Naive thymus-derived CD4-positive, alpha-beta T cell (primary cell): ENCODE results near the gene NAALADL2. TPM values are rescaled to one million over a fixed set of nuclear protein-coding genes. Genes with fewer than 3 reads are reported as not detected.
"Not testable (repeated sequence)": the region's sequence is repeated elsewhere in the genome, so short reads cannot be mapped to it uniquely, and the experiment has no call there.

Source experiments
- ATAC-seq: fragments of 150-1000 bp; cut with Tn5 transposase; 2 replicates; pipeline ENCODE4 v1.10.0; 2021; ENCODE audit warnings: mild to moderate bottlenecking, moderate library complexity
- CTCF ChIA-PET: fragments of 350-600 bp; sonication (Branson Sonifier 250); formaldehyde crosslinking; loops from one replicate; lab custom pipeline; 2021; ENCODE audit warnings: antibody characterized with exemption; lab: Charles Lee
- POLR2A ChIA-PET: fragments of 350-600 bp; sonication (Branson Sonifier 250); formaldehyde crosslinking; loops from one replicate; lab custom pipeline; 2021; ENCODE audit warnings: antibody characterized with exemption, inconsistent platforms; lab: Charles Lee
- DNase-seq, 9 donors: peaks; one replicate each; pipeline versions ENCODE4 v3.0.0 to v3.0.0-alpha.2; 2020 to 2022; ENCODE audit warnings: mixed read lengths in 1 of 9
- H3K27ac ChIP-seq: one replicate; pipeline ENCODE4 v1.7.0; 2013; ENCODE audit warnings: mild to moderate bottlenecking, low read depth, low read length, moderate library complexity
- H3K27me3 ChIP-seq, 2 donors: one replicate each; pipeline ENCODE4 v1.7.0; 2013; ENCODE audit warnings: low read length in 2 of 2, mild to moderate bottlenecking in 2 of 2, moderate library complexity in 2 of 2; ENCODE audit not compliant: control insufficient read depth in 2 of 2, insufficient read depth in 2 of 2
- H3K36me3 ChIP-seq, 3 experiments: 1 replicate in 2 of 3; 2 replicates in 1 of 3; pipeline ENCODE4 v1.7.0; 2013; ENCODE audit warnings: low read length in 3 of 3, mild to moderate bottlenecking in 3 of 3, moderate library complexity in 1 of 3; ENCODE audit not compliant: insufficient read depth in 3 of 3, control insufficient read depth in 2 of 3
- H3K4me1 ChIP-seq, 2 donors: one replicate each; pipeline ENCODE4 v1.7.0; 2013; ENCODE audit warnings: low read length in 2 of 2, mild to moderate bottlenecking in 2 of 2, moderate library complexity in 1 of 2; ENCODE audit not compliant: control insufficient read depth in 2 of 2, insufficient read depth in 2 of 2
- H3K4me3 ChIP-seq: 2 replicates; pipeline ENCODE4 v1.7.0; 2013; ENCODE audit warnings: mild to moderate bottlenecking, low read length
- H3K9me3 ChIP-seq, 3 experiments: 1 replicate in 2 of 3; 2 replicates in 1 of 3; pipeline ENCODE4 v1.7.0; 2013; ENCODE audit warnings: low read length in 3 of 3; ENCODE audit not compliant: control insufficient read depth in 2 of 3
- H3K27ac Mint-ChIP-seq, 9 donors: one replicate each; pipeline ENCODE4 v1.8.0; 2020 to 2022; ENCODE audit warnings: mixed read lengths in 9 of 9, mild to moderate bottlenecking in 8 of 9, moderate library complexity in 5 of 9, inconsistent platforms in 2 of 9
- H3K27me3 Mint-ChIP-seq, 5 donors: one replicate each; pipeline ENCODE4 v1.8.0; 2021 to 2022; ENCODE audit warnings: mixed read lengths in 5 of 5, mild to moderate bottlenecking in 1 of 5
- H3K36me3 Mint-ChIP-seq, 5 donors: one replicate each; pipeline ENCODE4 v1.8.0; 2020 to 2022; ENCODE audit warnings: mixed read lengths in 5 of 5, mild to moderate bottlenecking in 3 of 5, inconsistent platforms in 1 of 5
- H3K4me1 Mint-ChIP-seq, 7 donors: one replicate each; pipeline ENCODE4 v1.8.0; 2020 to 2022; ENCODE audit warnings: mixed read lengths in 7 of 7, mild to moderate bottlenecking in 3 of 7, inconsistent platforms in 1 of 7
- H3K4me3 Mint-ChIP-seq, 10 donors: one replicate each; pipeline ENCODE4 v1.8.0; 2020 to 2022; ENCODE audit warnings: mild to moderate bottlenecking in 10 of 10, mixed read lengths in 10 of 10, moderate library complexity in 6 of 10, inconsistent platforms in 2 of 10
- H3K9me3 Mint-ChIP-seq, 11 donors: one replicate each; pipeline ENCODE4 v1.8.0; 2020 to 2022; ENCODE audit warnings: mixed read lengths in 11 of 11, mild to moderate bottlenecking in 4 of 11, inconsistent platforms in 1 of 11, moderate library complexity in 1 of 11
- intact Hi-C, 2 donors: fragments of 100-400 bp; cut with micrococcal nuclease; formaldehyde crosslinking; loops; one replicate each; pipeline ENCODE4 v1.15.1; 2023
- polyA plus RNA-seq, 2 donors: library from polyadenylated mRNA; unstranded; fragments of 300-500 nt; fragmentation: Illumina TruSeq; gene quantifications; one replicate each; pipeline ENCODE4 v1.2.3, GENCODE V29; 2021
- total RNA-seq, 6 experiments: library from RNA in 5 of 6; stranded (reverse) in 5 of 6; gene quantifications; 1 replicate in 5 of 6; 2 replicates in 1 of 6; pipeline ENCODE4 v1.2.3 and lab custom pipeline; 2021 to 2026

The NAALADL2 gene
- total and polyA plus RNA-seq, 7 experiments from 2014 or later = 0.76 to 1.4 TPM; not detected in 5

DNA sequence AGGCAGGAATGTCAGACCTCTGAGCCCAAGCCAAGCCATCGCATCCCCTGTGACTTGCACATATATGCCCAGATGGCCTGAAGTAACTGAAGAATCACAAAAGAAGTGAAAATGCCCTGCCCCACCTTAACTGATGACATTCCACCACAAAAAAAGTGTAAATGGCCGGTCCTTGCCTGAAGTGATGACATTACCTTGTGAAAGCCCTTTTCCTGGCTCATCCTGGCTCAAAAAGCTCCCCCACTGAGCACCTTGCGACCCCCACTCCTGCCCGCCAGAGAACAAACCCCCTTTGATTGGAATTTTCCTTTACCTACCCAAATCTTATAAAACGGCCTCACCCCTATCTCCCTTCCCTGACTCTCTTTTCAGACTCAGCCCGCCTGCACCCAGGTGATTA, 976.6 kb downstream of the NAALADL2 start:
- H3K36me3 Mint-ChIP-seq, intact Hi-C loops, POLR2A ChIA-PET, H3K4me3 ChIP-seq, H3K4me1 ChIP-seq, ATAC-seq, H3K27ac ChIP-seq, H3K27me3 ChIP-seq, H3K27me3 Mint-ChIP-seq, DNase-seq, H3K4me3 Mint-ChIP-seq, H3K9me3 Mint-ChIP-seq, H3K9me3 ChIP-seq, H3K4me1 Mint-ChIP-seq, H3K27ac Mint-ChIP-seq, H3K36me3 ChIP-seq, CTCF ChIA-PET: not testable (repeated sequence)

DNA sequence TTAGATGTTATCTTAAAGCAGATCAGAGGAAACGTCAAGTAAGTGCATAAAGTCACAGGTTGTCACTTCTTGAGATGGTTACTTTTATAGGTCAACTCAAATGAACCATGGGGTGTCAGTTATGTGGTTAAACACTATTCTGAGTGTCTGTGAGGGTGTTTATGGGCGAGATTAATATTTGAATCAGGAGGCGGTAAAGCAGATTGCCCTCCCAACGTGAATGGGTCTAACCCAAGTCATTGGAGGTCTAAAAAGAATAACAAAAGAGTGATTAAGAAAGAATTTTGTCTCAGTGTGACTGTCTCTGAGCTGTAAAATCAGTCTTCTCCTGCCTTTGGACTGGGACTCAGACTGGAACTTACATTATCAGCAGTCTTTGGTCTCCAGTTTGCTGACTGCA, 977.5 kb downstream of the NAALADL2 start:
- Histone ChIP-seq H3K4me1 (no peaks in the 10 kb centered on the region), H3K4me3 (no peak overlapping the region), H3K9me3 (no peaks in the 10 kb centered on the region), H3K27me3 (no peaks in the 10 kb centered on the region), H3K27ac (no peak overlapping the region), H3K36me3 (no peaks in the 10 kb centered on the region)
- intact Hi-C loops = no loop called here
- Mint-ChIP-seq H3K36me3 (no peaks in the 10 kb centered on the region), H3K27ac (no peak overlapping the region), H3K4me1 (no peaks in the 10 kb centered on the region), H3K27me3 (no peaks in the 10 kb centered on the region), H3K9me3 (peaks cover 0 to 4% (median 0%) of the 10 kb centered on the region in 11 donors), H3K4me3 (no peak overlapping the region)
- ATAC-seq (no peak), DNase-seq (no peak)
- ChIA-PET CTCF (no interaction called here), POLR2A (no interaction called here)

DNA sequence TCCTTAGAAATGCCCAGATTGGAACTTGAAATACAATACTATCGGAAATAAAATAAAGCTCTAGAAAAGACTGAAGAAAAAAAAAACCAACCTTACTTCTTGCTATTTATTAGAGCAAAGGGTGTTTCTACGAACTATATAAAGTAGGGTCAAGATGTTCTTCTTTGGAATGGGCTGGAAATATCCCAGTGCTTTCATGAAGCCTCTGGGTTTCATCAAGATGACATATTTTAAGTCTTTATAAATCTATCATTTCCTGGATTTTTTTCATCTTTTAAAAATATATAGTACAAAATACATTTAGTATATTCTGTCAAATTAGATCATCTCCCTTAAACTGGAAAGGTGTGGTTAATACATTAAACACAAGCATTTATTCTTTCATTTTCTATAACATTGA, 978.8 kb downstream of the NAALADL2 start:
- DNase-seq = no peak
- Mint-ChIP-seq H3K9me3 (peaks cover 0 to 5% (median 0%) of the 10 kb centered on the region in 11 donors), H3K27me3 (no peaks in the 10 kb centered on the region), H3K36me3 (no peaks in the 10 kb centered on the region), H3K4me1 (no peaks in the 10 kb centered on the region), H3K4me3 (no peak overlapping the region), H3K27ac (no peak overlapping the region)
- Histone ChIP-seq H3K36me3 (no peaks in the 10 kb centered on the region), H3K9me3 (no peaks in the 10 kb centered on the region), H3K4me3 (no peak overlapping the region), H3K27ac (no peak overlapping the region), H3K27me3 (no peaks in the 10 kb centered on the region), H3K4me1 (no peaks in the 10 kb centered on the region)
- CTCF ChIA-PET = no interaction called here
- POLR2A ChIA-PET = no interaction called here
- no peak for ATAC-seq
- intact Hi-C loops = no loop called here

DNA sequence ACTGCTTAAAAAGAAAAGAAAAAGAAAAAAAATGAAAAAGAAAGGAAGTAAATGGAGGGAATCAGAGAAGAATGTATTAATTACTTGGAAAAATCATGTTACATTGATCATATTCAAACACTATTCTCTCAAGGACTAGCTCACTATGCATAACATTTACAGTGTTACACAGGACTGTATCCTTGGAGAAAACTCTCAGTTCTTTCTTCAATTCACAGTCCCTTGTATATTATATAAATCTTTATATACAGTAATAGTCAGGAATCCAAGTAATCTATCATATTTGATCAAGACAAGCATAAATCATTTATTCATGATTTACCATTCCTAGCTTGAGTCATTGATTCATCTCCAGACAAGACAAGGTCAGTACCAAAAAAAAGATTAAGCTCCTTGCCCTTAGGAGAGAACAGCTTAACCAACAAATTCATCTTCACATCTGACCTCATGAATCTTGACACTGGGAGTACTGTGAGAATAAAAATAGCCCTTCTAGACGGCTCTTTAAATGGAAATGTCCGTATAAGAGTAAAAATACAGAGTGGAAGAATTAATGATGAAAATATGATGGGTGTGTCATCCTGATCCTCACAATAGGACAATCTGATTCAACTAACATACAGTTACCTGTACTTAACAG, 980.4 kb downstream of the NAALADL2 start:
- intact Hi-C loops = no loop called here
- DNase-seq (no peak), ATAC-seq (no peak)
- Mint-ChIP-seq H3K27me3 (no peaks in the 10 kb centered on the region), H3K4me1 (no peaks in the 10 kb centered on the region), H3K27ac (no peak overlapping the region), H3K36me3 (no peaks in the 10 kb centered on the region), H3K9me3 (peaks cover 0 to 5% (median 0%) of the 10 kb centered on the region in 11 donors), H3K4me3 (no peak overlapping the region)
- Histone ChIP-seq H3K4me3 (no peak overlapping the region), H3K4me1 (no peaks in the 10 kb centered on the region), H3K27ac (no peak overlapping the region), H3K36me3 (no peaks in the 10 kb centered on the region), H3K27me3 (no peaks in the 10 kb centered on the region), H3K9me3 (no peaks in the 10 kb centered on the region)
- POLR2A ChIA-PET = no interaction called here
- CTCF ChIA-PET = interaction anchor here (0.7 kb wide), 1 partner anchor 147 kb away, joined by 3 read pairs; no protein-coding TSS in a partner anchor

DNA sequence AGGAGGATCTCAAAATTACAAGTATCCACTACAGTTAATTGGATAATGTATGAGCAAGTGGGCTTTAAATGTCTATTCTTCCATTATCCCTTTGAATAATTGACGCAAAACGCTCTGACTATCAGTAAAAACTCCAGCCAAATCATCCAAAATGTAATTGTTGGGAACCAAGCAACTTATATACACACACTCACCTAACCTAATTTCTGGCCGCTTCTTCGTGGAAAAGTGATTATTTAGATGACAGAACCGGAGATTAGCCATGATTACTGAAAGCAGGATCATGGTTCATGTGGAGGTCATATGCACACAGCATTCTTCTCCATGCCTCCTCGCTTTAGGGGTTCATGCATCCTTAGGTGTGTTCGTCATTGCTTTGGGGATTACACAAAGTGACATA, 992.4 kb downstream of the NAALADL2 start:
- Mint-ChIP-seq H3K4me1 (no peaks in the 10 kb centered on the region), H3K36me3 (no peaks in the 10 kb centered on the region), H3K9me3 (peaks cover 0 to 9% (median 1%) of the 10 kb centered on the region in 11 donors), H3K4me3 (no peak overlapping the region), H3K27me3 (no peaks in the 10 kb centered on the region), H3K27ac (no peak overlapping the region)
- DNase-seq = no peak
- Histone ChIP-seq H3K9me3 (no peaks in the 10 kb centered on the region), H3K27me3 (no peaks in the 10 kb centered on the region), H3K36me3 (no peaks in the 10 kb centered on the region), H3K4me1 (no peaks in the 10 kb centered on the region), H3K27ac (no peak overlapping the region), H3K4me3 (no peak overlapping the region)
- no peak for ATAC-seq
- CTCF ChIA-PET = no interaction called here
- POLR2A ChIA-PET = no interaction called here
- intact Hi-C loops = no loop called here

DNA sequence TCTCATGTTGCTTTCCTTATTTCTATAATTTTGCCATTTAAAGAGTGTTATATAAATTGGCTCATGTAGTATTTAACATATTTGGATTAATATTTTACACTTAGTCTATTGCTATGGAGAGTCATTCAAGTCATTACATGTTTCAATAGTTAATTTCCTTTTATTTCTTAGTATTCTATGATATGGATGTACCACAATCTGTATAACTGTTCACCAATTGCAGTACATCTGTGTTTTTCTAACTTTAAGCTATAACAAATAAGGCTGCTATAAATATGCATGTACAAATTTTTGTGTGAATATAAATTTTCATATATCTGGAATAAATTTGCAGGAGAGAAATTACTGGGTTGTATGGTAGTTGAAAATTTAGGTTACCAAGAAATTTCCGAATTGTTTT, 993.4 kb downstream of the NAALADL2 start:
- no peaks in the 10 kb centered on the region for H3K9me3 ChIP-seq
- Mint-ChIP-seq H3K9me3 (peaks cover 0 to 9% (median 1%) of the 10 kb centered on the region in 11 donors), H3K4me3 (no peak overlapping the region), H3K27ac (no peak overlapping the region), H3K4me1 (no peaks in the 10 kb centered on the region), H3K27me3 (no peaks in the 10 kb centered on the region), H3K36me3 (no peaks in the 10 kb centered on the region)
- no peak overlapping the region for H3K4me3 ChIP-seq
- ChIA-PET POLR2A (no interaction called here), CTCF (no interaction called here)
- no peaks in the 10 kb centered on the region for H3K27me3 ChIP-seq
- H3K36me3 ChIP-seq = no peaks in the 10 kb centered on the region
- no peak overlapping the region for H3K27ac ChIP-seq
- intact Hi-C loops = no loop called here
- no peak for ATAC-seq
- no peaks in the 10 kb centered on the region for H3K4me1 ChIP-seq
- no peak for DNase-seq

DNA sequence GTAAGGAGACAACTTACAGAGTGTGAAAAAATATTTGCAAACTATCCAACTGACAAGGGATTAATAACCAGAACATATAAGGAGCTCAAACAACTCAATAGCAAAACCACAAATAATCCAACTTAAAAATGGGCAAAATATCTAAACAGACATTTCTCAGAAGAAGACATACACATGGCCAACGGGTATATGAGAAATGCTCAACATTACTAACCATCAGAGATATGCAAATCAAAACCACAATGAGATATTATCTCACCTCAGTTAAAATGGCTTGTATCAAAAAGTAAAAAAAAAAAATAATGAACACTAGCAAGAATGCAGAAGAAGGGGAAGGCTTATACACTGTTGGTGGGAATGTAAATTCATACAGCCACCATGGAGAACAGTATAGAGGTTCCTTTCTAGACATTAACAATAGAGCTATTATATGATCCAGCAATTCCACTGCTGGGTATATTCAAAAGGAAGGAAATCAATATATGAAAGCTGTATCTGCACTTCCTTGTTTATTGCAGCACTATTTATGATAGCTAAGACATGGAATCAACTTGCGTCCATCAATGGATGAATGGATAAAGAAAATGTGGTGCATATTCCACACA, 998.6 kb downstream of the NAALADL2 start:
- no peaks in the 10 kb centered on the region for H3K27me3 Mint-ChIP-seq
- CTCF ChIA-PET = no interaction called here
- DNase-seq = no peak
- Histone ChIP-seq H3K4me3 (no peak overlapping the region), H3K27me3 (no peaks in the 10 kb centered on the region), H3K36me3 (no peaks in the 10 kb centered on the region), H3K27ac (no peak overlapping the region), H3K9me3 (no peaks in the 10 kb centered on the region), H3K4me1 (no peaks in the 10 kb centered on the region)
- POLR2A ChIA-PET = no interaction called here
- H3K27ac Mint-ChIP-seq = no peak overlapping the region
- no peaks in the 10 kb centered on the region for H3K4me1 Mint-ChIP-seq
- intact Hi-C loops = no loop called here
- H3K36me3 Mint-ChIP-seq = no peaks in the 10 kb centered on the region
- no peak for ATAC-seq
- H3K9me3 Mint-ChIP-seq = peaks cover 0 to 5% (median 0%) of the 10 kb centered on the region in 11 donors
- H3K4me3 Mint-ChIP-seq = no peak overlapping the region
